NCI-H526 treated with DMSO at 0.1 percent for 48 hours (cell line): ENCODE data around the gene NT5M.

Experiments used
- DNase-seq: peaks from one replicate; lab custom pipeline; 2025; lab: John Stamatoyannopoulos, UW

Gene NT5M

DNA sequence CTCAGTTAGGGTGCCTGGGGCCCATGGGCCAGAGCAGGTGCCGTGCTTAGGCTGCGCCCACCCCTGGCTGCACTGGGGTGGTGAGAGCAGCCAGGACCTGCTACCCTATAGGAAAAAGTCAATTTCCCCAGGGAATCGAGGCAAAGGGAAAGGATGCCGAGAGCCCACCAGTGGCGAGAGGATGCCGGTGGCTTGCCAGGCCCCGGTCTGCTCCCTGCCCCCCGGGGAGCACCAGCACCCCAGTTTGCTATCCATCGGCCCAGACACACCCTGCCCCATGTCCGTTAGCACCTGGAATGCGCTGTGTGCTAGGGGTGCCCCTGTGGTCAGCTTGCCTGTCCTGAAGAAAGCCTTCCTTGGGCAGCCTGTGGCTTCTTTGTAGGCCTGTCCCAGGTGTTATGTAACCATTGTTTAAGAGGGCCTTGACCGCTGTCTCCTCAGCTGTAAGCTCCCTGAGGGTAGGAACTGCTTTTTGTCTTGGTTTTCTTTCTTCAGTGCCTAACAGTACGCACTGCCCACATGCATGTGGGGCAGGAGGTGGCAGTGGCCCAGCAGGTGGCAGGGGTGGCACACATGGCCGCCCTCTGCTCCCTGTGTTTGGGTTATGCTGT is 40.8 kb downstream of the NT5M start:
- no peak for DNase-seq

DNA sequence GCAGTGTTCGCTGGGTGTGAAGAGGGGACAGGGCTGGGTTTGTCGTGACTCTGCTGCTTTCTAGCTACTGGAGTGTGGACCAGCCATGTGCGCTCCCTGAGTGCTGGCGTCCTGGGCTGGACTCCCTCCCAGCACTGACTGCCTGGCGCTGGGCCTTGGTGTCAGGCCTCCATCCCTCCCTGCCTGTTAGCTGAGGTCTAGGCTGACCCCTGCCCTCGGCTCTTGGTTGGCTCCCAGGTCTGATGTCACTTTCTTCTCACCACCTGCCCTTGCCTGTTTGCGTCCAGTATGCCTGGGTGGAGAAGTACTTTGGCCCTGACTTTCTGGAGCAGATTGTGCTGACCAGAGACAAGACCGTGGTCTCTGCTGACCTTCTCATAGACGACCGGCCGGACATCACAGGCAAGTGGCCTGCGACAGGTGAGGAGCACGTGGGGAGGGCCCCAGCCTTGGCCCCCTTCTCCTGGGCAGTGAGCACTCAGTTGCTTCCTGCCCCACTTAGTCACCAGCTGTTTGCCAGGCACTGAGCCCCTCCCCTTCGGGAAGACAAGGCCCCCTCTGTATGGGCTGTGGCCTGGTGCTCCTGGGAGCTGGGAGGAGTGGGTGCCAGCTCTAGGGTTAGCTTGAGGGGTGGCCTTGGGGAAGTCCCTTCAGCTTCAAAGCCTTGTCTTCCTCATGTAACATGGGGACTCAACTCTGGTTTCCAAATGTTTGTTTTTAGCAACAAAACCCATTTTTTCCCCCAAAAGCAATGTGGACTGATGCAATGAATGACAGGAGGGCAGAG is 41.5 kb downstream of the NT5M start:
- no peak for DNase-seq

DNA sequence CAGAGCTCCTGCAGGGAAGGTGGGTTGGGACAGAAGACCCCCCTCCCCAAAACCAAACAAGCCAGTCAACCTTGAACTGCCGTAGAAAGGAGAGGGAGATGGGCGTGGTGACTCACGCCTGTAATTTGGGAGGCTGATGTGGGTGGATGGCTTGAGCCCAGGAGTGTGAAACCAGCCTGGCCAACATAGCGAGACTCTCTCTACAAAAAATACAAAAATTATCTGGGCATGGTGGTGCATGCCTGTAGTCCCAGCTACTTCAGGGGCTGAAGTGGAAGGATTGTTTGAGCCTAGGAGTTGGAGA is 42.1 kb downstream of the NT5M start:
- no peak for DNase-seq

DNA sequence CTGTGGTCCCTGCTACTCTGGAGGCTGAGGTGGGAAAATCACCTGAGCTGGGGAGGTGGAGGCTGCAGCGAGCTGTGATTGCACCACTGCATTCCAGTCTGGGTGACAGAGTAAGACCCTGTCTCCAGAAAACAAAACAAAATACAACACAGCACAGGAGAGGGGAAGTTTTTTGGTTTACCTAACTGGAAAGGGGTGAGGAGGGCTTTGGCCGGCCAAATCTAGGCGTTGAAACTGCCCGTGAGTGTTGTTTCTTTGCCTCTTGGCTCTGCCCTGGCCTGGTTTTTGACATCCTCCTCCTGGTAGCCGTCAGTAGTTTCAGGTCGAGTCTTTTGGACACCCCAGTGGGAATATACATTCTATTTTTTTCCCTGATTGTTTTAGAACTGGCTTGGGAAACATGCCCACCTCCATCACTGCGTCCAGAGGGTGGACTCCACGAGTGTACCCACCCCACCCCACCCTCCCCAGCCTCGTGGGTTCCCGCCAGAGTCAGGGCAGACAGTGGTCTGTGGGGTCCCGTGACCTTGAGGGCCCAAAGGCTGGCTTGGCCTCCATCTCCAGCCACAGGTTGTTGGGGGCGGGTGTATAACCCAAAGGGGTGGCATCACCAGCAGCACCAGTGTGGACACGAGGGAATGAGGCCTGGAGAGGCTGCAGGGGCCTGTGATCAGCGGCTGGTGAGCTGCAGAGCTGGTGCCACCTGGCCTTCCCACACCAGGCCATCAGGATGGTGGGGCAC is 42.7 kb downstream of the NT5M start:
- DNase-seq, result no peak

DNA sequence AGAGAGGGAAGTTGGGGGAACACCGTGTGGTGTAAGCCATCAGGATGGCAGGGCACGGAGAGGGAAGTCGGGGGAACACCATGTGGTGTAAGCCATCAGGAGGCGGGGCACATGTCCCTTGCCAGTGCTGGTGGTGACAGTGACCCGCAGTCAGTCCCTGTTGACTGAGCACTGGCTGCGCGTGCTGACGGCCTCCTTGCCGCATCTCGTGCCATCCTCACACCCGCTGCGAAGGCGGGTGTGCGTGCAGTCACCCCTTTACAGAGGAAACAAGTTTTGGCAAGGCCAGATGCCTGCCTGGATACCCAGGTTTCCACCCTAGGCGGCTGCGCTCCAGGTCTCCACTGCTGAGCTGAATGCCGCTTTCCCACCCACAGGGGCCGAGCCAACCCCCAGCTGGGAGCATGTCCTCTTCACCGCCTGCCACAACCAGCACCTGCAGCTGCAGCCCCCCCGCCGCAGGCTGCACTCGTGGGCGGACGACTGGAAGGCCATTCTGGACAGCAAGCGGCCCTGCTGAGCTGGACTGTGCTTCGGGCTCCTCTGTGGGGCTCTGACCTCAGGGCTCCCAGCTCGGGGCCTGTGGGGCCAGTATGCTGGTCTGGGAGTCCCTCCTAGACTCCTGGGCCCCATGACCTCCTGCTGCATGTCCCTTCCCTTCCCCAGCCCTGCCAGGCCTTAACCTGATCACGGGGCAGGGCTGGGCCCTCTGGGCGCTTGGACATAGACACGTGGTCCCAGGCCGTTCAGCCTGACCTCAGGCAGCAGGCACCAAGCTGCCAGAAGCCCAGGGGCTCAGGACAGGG is 43.5 kb downstream of the NT5M start:
- no peak for DNase-seq

DNA sequence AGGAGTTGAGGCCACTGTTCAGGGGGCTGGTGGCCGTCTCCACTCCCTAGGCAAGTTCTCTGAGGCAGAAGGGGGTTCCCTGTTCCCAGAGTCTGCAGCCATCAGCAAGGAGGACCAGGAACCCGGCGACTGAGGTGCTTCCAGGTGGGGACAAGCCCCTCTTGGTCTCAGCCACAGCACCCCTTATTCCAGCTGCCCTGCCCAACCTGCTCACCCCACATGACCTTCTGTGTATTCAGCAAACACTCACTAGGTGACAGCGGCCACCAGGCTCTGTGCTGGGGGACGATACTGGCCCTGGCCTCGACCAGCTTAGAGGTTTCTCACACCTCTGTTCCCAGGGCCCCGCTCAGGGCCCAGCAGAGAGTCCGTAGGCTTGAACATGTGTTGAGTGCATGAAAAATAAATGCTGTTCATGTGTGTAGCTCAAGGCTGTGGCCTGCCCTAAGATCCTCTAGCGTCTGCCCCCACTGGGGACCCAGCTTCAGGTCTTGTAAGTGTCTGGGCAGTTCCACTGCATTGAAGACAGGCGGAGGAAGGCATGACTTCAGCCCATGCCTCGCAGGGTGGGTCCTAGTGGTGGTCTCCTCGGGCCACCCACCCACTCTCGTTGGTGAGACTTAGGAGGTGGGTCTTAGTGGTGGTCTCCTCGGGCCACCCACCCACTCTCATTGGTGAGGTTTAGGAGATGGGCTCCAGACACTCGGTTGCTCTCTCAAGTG is 44.2 kb downstream of the NT5M start:
- DNase-seq, result no peak

DNA sequence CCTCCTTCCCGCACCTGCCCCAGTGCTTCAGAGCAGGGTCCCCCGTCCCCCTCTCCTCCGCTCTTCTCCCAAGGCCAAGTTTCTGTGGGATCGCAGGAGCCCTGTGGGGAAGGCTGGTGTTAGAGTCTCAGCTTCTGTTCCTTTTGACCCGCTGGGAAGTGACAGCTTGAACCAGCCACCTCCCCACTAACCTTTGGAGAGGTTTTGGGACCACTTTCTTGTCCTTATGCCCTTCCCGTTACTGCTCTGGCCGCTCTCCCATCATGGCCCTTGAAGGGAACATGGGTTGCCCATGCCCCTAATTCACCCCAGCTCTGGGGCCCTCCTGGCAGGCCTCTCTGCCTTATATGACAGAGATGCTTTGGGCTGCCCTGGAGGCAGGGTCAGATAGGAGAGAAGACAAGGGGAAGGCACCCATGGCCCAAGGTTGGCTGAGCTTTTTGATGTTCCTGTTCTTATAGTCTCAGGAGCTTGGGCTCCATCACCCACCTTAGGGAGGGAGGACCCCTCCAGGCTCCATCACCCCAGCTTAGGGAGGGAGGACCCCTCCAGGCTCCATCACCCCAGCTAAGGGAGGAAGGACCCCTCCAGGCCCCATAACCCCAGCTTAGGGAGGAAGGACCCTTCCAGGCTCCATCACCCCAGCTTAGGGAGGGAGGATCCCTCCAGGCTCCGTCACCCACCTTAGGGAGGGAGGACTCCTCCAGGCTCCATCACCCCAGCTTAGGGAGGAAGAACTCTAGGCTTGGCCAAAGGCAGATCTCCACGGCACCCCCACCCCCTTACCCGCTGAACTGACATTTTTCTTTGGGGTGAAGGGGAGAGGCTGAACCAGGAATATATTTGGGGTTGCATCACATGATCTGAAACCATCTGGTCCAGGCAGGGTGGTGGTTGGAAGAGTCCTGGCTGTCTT is 45.0 kb downstream of the NT5M start:
- DNase-seq, result no peak

DNA sequence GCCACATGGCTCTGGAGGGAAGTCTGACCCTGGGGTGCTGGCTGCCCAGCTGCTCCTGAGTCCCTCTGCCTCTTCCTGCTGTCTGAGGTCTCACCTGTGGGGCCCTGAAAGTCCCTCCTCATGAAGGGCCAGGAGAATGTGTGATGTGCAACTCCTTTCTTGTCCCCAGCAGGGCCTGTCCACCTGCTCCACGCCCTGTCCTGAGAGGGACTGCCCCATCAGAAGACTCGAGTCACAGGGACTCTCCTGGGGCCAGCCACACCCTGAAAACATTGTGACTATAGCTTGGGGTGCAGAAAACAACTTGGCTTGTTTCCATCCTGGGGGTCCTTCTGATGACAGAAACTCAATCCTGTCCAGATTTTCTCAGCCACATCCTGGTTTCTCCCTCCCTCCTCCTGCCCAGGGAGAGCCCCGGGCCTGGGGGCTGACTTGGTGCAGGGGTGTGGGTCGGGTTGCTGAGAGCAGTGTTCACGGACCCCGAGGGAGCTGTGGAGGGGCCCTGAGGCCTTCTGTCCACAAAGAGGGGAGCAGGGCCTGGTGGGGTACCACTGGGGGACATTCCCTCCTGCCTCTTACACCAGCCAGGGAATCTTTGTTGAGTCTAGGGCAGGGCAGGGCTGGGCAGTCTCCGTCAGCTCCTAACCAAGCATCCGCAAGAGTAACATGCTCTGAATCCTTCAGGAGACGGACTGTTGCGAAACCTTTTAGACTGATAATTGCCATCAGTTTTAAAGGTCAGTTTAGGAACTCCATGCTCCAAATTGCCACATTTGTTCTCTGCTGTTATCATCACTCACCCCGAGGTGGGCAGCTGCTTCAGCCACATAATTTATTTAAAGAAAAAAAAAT is 45.9 kb downstream of the NT5M start:
- no peak for DNase-seq

DNA sequence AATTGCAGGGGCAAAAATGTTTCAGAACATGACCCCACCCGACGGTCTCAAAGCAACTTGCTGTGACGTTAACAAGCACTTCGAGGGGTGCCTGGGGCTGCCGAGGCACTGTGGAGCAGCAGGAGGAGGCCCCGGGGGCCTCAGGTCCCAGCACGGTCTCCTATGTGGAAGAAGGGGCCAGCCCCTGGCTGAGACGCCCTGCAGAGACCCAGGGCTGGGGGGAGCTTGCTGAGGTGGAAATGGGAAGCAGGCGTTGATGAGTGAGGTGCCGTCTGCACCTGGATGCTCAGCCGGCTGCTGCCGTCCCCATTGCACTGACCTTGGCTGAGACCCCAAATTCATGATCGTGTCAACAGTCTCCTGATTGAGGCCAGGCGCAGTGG is 46.5 kb downstream of the NT5M start:
- no peak for DNase-seq

DNA sequence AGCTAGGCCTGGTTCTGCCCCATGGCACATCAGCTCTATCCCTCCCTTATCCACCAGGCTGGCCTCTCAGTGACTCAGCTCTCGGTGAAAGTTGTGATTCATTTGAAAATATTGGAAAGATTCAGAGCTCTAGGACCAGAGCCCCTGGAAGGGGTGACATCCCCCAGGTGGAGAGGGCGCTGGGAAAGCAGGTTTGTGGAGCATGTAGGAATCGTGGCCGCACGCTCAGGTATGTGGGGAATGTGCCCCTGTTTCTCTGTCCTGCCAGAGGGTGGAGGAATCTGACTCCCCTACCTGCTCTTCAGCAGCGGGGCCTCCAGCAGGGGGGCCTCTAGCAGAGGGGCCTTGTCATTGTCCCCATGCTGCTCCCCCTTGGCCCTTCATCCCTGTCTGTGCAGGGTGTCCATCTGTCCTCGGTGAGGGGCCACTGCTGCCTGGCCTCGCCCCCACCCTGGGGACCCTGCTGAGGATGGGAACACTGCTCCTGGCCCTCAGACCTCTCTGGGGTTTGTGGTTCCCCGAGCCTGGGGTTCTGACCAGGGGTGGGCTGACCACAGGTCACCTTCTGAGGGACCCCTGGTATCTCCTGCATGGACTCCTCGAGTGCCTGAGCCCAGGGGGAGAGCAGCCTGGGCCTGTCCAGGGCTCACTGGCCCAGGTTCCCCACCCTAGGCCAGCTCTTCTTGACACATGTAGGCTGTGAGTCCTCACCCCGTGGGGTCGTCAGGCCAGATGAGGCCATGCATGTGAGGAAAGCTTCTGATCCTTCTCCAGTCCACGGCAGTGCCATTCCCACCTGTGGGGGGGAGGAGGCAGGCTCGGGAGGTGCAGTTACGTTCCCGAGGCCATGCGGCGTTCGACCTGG is 47.5 kb downstream of the NT5M start:
- no peak for DNase-seq

DNA sequence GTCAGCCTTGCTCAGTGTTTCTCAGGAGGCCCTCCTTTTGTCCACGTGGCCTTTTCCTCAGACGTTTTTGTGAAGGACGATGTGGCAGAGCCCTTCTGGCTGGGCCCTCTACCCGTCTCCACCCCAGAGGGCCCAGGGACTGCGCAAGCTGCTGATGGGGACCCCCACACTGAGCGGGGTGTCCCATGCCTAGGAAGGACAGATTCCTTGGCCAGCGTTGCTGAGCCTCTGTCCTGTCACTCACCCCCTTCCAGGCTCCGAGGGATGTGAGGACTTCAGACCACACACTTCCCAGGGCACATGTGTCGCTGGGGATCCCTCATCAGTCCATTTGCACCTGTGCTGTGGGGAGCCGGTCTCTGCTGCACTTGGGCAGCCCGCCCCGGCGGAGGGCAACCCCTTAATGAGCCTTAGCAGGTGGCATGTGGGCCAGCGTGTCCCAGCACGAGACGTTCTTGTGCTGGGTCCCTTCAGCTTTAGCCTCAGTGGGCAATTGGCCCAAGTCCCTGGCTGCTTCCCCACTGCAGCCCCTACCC is 48.3 kb downstream of the NT5M start:
- DNase-seq, result no peak

DNA sequence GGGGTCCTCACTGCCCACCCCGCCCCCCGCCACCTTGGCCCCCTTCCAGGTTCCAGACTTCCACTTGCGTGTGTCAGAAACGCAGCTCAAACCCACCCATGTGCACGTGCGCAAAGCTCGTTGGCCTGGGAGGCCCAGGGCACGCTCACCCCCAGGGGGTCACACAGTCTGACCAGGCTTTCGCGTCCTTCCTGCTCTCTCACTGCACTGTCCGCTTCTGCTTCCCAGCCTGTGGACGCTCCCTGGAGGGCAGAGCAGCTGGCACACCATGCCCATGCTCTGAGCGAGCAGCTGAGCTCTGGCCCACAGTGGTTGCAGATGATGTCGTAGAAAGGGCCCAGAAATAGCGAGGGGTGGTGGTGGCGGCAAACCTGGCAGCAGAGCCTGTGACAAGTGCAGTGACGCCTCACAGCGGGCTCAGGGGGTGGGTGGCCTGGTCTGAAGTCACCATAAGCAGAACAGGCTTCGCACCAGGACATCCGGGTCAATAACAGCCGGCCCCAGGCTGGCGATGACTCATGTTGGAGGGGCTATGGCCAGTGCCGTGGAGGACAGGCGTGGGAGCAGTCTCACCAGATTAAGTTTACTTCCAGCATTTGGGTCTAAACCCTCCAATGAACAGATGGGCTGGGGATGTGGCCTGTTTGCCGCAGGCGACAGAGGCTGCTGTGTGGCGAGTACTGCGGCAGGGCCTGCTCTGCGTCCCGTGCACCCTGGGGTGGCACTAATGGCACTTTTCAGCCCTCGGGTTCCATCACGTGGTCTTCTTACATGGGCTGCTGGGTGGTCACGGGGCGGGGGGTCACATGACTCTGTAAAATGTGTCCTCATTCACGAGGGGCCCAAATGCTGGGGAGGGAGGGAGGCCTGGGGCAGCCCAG is 49.0 kb downstream of the NT5M start:
- no peak for DNase-seq

DNA sequence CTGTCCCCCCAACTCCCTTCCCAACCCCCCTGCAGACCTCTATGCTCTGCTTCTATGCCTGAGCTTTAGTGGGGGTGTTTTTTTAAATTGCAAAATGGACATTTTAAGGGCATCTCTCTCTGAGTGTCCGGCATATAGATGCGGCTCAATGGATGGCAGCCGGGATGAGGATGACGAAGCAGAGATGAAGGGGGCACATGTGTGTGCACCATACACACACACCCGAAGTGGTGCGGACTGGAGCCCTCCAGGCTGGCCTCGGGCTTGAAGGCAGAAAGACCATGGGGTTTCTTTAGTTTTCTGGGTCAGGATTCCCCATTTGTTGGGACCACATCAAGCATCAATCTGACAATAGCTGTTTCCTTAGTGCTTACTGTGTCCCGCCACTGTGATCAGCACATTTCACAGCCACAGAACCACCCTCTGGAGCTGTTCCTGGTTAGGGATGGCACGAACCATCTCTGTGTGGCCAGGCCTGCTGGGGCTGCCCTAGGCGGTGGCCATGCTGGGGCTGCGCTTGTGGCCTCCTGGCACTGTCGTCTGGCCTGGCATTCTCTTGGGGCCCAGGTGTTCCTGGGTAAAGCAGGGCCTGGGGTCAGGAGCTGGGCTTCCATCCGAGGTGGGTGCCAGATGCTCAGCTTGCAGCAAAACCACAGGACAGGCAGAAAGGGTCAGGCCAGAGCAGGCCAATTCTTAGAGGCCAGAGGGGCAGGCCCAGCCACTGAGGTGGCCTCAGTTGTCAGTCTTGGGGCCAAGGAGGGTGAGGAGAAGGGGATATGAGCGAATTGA is 49.9 kb downstream of the NT5M start:
- no peak for DNase-seq

DNA sequence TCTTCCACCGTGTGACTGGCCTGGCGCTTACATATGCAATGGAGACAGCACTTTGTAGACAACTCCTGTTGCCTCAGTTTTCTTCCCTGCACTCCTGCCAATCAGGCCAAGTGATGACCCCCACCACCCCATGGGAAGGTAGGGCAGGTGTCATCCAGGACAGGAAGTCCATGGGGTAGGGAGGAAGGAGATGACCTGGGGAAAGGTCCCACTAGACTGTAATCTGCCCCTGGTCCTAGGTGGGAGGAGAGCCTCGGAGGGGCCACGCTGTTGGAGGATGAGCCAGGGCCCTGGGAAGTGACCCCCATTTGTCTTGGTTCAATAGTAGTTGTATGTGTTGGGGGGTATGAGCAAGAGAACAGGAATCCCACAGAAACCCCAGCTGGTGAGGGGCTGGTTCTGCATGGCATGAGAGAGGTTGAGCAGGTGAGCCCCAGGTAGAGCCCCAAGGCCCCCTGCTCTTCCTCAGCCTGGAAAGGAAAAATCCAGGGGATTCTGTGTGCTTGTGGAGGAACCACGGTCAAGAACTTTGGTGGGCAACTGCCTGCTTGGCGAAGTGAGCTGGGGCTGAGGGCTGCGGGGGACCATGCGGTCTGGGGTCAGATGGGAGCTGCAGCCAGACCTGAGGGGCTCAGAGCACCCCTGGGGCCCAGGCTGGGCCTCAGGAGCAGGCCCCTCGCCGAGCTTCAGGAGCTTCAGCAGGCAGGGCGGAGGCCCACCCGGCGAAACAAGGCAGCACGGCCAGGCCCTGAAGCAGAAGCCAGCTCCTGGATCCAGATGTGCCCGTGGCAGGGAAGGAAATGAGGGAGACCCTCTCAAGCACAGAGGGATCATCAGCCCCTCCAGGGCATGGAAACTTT is 50.7 kb downstream of the NT5M start:
- no peak for DNase-seq

DNA sequence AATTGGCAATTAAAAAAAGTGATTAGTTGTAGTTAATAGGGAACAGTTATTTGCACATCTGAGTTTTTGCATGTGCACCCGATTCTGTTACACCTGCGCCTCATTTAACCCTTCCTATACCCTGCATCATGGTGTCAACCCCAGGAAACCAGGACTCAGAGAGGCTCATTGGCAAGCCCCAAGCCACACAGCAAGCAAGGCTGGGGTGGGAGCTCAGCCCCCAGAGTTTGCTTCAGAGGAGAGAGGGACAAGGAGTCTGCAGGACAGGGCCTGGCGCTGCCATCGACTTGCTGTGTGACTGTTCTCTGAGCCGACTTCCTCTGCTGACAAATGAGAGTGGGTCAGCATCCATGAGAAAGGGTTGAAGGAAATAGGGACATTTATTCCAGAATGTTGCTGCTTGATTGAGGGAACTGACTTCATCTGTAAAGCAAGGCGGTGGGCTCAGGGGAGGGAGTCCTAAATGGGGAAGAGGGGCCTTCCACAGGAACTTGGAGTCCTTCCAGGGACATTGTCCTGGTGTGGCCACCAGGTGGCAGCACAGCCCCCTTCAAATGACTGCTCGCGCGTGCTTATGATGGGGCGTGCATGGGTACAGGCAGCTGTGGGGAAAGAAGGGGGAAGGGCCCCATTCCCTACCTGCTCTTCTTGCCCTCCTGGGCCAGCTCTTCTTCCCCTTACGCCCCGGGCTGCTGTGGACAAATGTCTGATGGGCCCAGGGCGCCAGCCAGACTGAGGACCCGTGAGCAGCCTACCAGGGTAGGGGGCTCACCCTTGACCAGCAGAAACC is 51.6 kb downstream of the NT5M start:
- DNase-seq, result peak; percentile 29
